LNCAP (cell line): ENCODE measurements around the gene KRTAP1-3.

Experiments used
- CTCF ChIP-seq: fragments of 450-650 bp; IDR thresholded peaks from 2 replicates; pipeline ENCODE4 v1.5.1; 2017; ENCODE audit warnings: mild to moderate bottlenecking

KRTAP1-3 gene

GRCh38 chr17:40984226-40984625, 50.4 kb downstream of the KRTAP1-3 start, which contains the start of gene KRT40:
KRT40 (minus strand) TSS chr17:40984326; CDS start chr17:40984273, 53 bp downstream.
- no peak for TF ChIP-seq CTCF
